Endothelial cell of umbilical vein (primary cell): ENCODE data around the gene COL8A1. TPM values are rescaled to one million over a fixed set of nuclear protein-coding genes. Genes with fewer than 3 reads are reported as not detected.

Source experiments
- BruUV-seq: library from RNA; stranded (reverse); fragments of 400-500 nt; replicated peaks from 2 replicates; lab custom pipeline; 2021; lab: Mats Ljungman, UMichigan
- CTCF ChIA-PET: fragments of 300-600, 350-600 bp; sonication (Branson Sonifier 250); formaldehyde crosslinking; loops from one replicate; lab custom pipeline; 2021; ENCODE audit warnings: antibody characterized with exemption, inconsistent platforms; lab: Charles Lee
- POLR2A ChIA-PET: fragments of 300-600, 350-600 bp; sonication (Branson Sonifier 250); formaldehyde crosslinking; loops from one replicate; lab custom pipeline; 2021; ENCODE audit warnings: antibody characterized with exemption, inconsistent platforms; lab: Charles Lee
- DNase-seq: peaks from one replicate; pipeline ENCODE4 v3.0.0-alpha.2; 2011; ENCODE audit warnings: low read depth, low spot score
- FAIRE-seq: peaks from 2 replicates; lab custom pipeline; 2011; peaks lifted over from hg19 to GRCh38; lab: Jason Lieb, UNC
- H2AFZ ChIP-seq: 2 replicates; pipeline ENCODE4 v1.6.0; 2012; ENCODE audit warnings: low read depth, low read length, control low read depth, inconsistent platforms
- H3K27ac ChIP-seq: 2 replicates; pipeline ENCODE4 v1.5.1; 2011; ENCODE audit warnings: low read depth, mild to moderate bottlenecking, control low read depth, low read length, moderate library complexity; ENCODE audit not compliant: insufficient read depth
- H3K27me3 ChIP-seq, 2 experiments: 2 replicates each; pipeline versions ENCODE4 v1.6.0 to v1.6.1; 2011; ENCODE audit warnings: low read length in 2 of 2, mixed read lengths in 1 of 2; ENCODE audit not compliant: control insufficient read depth in 2 of 2, insufficient read depth in 2 of 2
- H3K36me3 ChIP-seq, 2 experiments: 2 replicates in 1 of 2; 3 replicates in 1 of 2; pipeline ENCODE4 v1.5.1; 2011; ENCODE audit warnings: low read length in 2 of 2, mild to moderate bottlenecking in 1 of 2, moderate library complexity in 1 of 2; ENCODE audit not compliant: control insufficient read depth in 2 of 2, insufficient read depth in 2 of 2; ENCODE audit errors: extremely low read depth in 1 of 2
- H3K4me1 ChIP-seq: 3 replicates; pipeline ENCODE4 v1.5.1; 2011; ENCODE audit warnings: mild to moderate bottlenecking, low read length; ENCODE audit not compliant: control insufficient read depth, insufficient read depth; ENCODE audit errors: extremely low read depth
- H3K4me2 ChIP-seq: 2 replicates; pipeline ENCODE4 v1.6.1; 2011; ENCODE audit warnings: low read length, control low read depth, mixed read lengths; ENCODE audit not compliant: insufficient read depth
- H3K4me3 ChIP-seq, 3 experiments: fragments of 200-600 bp in 1 of 3; sonication (generic), shearing (Covaris generic) in 1 of 3; replicated peaks in 1 of 3; 2 replicates each; pipeline ENCODE4 v1.5.1; 2011 to 2016; ENCODE audit warnings: control low read depth in 3 of 3, low read length in 3 of 3, mild to moderate bottlenecking in 2 of 3, inconsistent platforms in 1 of 3, low read depth in 1 of 3, moderate library complexity in 1 of 3; ENCODE audit not compliant: insufficient read depth in 1 of 3
- H3K79me2 ChIP-seq: 2 replicates; pipeline ENCODE4 v1.6.0; 2012; ENCODE audit warnings: low read length, inconsistent platforms; ENCODE audit not compliant: control insufficient read depth, insufficient read depth
- H3K9ac ChIP-seq: replicated peaks from 2 replicates; pipeline ENCODE3; 2011; ENCODE audit warnings: low read length, control low read depth; ENCODE audit not compliant: insufficient read depth; ENCODE audit errors: extremely low read depth
- H3K9me1 ChIP-seq: replicated peaks from 3 replicates; pipeline ENCODE4 v1.6.0; 2011; ENCODE audit warnings: mild to moderate bottlenecking, low read length; ENCODE audit not compliant: control insufficient read depth, insufficient read depth; ENCODE audit errors: extremely low read depth
- H3K9me3 ChIP-seq: replicated peaks from 2 replicates; pipeline ENCODE4 v1.5.1; 2012; ENCODE audit warnings: low read length, inconsistent platforms; ENCODE audit not compliant: control insufficient read depth, insufficient read depth
- H4K20me1 ChIP-seq: replicated peaks from 2 replicates; pipeline ENCODE3; 2011; ENCODE audit warnings: mild to moderate bottlenecking, low read length; ENCODE audit not compliant: control insufficient read depth, insufficient read depth; ENCODE audit errors: extremely low read depth
- EZH2 ChIP-seq: IDR thresholded peaks from 2 replicates; pipeline ENCODE4 v1.6.1; 2012; ENCODE audit warnings: borderline replicate concordance, low read depth, mild to moderate bottlenecking, moderate library complexity, low read length, inconsistent platforms; ENCODE audit not compliant: severe bottlenecking
- FOS ChIP-seq: IDR thresholded peaks from 2 replicates; pipeline ENCODE4 v1.6.1; 2011; ENCODE audit warnings: mild to moderate bottlenecking, low read length, moderate library complexity, borderline replicate concordance; ENCODE audit not compliant: insufficient read depth
- GATA2 ChIP-seq: IDR thresholded peaks from 2 replicates; pipeline ENCODE4 v1.7.0; 2011; ENCODE audit warnings: low read depth, mild to moderate bottlenecking, moderate library complexity, mixed read lengths, low read length; ENCODE audit not compliant: insufficient read length, insufficient read depth
- JUN ChIP-seq: IDR thresholded peaks from 2 replicates; pipeline ENCODE4 v1.6.1; 2011; ENCODE audit warnings: borderline replicate concordance, low read depth; ENCODE audit not compliant: insufficient read length, insufficient read depth
- MYC ChIP-seq: IDR thresholded peaks from one replicate; pipeline ENCODE4 v1.6.1; 2011; ENCODE audit warnings: mild to moderate bottlenecking, low read depth, low read length
- POLR2A ChIP-seq: IDR thresholded peaks from 2 replicates; pipeline ENCODE4 v1.6.1; 2012; ENCODE audit warnings: low read depth, mild to moderate bottlenecking, control low read depth, low read length
- POLR2AphosphoS5 ChIP-seq: IDR thresholded peaks from 2 replicates; pipeline ENCODE4 v1.6.1; 2012; ENCODE audit warnings: low read depth, mild to moderate bottlenecking, control low read depth, low read length, moderate library complexity; ENCODE audit not compliant: insufficient read depth
- dilution Hi-C: fragments of 300-500 bp; cut with MboI; formaldehyde crosslinking; loops from one replicate; pipeline ENCODE4 v1.15.0; 2019; ENCODE audit warnings: low sequenced_read_pairs; ENCODE audit not compliant: extremely low pct_ligation_motif_present
- intact Hi-C: fragments of 100-400 bp; cut with micrococcal nuclease; formaldehyde crosslinking; loops from one replicate; pipeline ENCODE4 v1.10.0; 2022
- polyA plus RNA-seq, 4 experiments: library from polyadenylated mRNA; depleted of rRNA in 3 of 4; stranded (reverse) in 3 of 4; unstranded in 1 of 4; fragments of >200 nt; gene quantifications; 2 replicates each; pipeline versions ENCODE4 v1.2.1 to v1.2.3, GENCODE V29; 2011 to 2012; ENCODE audit warnings: missing spikeins in 1 of 4
- total RNA-seq: library from RNA; stranded (reverse); gene quantifications from 2 replicates; pipeline ENCODE4 v1.2.3, GENCODE V29; 2021
- TF ChIP-seq, protein P1 (sequence below), 2 donors: IDR thresholded peaks; 1 replicate in 1 of 2; 2 replicates in 1 of 2; pipeline ENCODE4 v1.5.1; 2011; ENCODE audit warnings: low read length in 2 of 2, mild to moderate bottlenecking in 2 of 2, moderate library complexity in 2 of 2, control low read depth in 1 of 2, inconsistent platforms in 1 of 2, low read depth in 1 of 2; ENCODE audit not compliant: insufficient read depth in 1 of 2; ENCODE audit errors: extremely low read depth in 1 of 2
- TF ChIP-seq, protein P2 (sequence below): IDR thresholded peaks from 2 replicates; pipeline ENCODE4 v1.6.1; 2011; ENCODE audit not compliant: insufficient read depth, insufficient read length

The COL8A1 gene
- total and polyA plus RNA-seq, 2 donors (not counting 3 experiments of a cell fraction or from before 2014, with no cell fraction given), result 358 to 634 TPM

GRCh38 chr3:99761415-99762165, 123.2 kb downstream of the COL8A1 start:
- CTCF ChIA-PET, result interaction anchor here (1.0 kb wide), 1 partner anchor 46 kb away, joined by 3 read pairs; no protein-coding TSS in a partner anchor

More at GRCh38 chr3:99761415-99762165, 123.2 kb downstream of the COL8A1 start:
- H2AFZ ChIP-seq, result no peak overlapping the region
- POLR2A ChIA-PET, result no interaction called here
- no peaks in the 10 kb centered on the region for H3K79me2 ChIP-seq
- dilution Hi-C loops (loop anchor here (25.0 kb wide), 1 partner anchor 749 kb away; no protein-coding TSS in a partner anchor), intact Hi-C loops (no loop called here)
- H3K4me2 ChIP-seq, result no peak overlapping the region
- BruUV-seq, result no TSS peak
- no peak overlapping the region for H3K4me3 ChIP-seq
- peaks cover 2% of the 10 kb centered on the region for H3K4me1 ChIP-seq
- TF ChIP-seq GATA2 (no peak), JUN (no peak), EZH2 (no peak), MYC (no peak), FOS (no peak), POLR2A (no peak), POLR2AphosphoS5 (no peak)
- TF ChIP-seq, protein P1, sequence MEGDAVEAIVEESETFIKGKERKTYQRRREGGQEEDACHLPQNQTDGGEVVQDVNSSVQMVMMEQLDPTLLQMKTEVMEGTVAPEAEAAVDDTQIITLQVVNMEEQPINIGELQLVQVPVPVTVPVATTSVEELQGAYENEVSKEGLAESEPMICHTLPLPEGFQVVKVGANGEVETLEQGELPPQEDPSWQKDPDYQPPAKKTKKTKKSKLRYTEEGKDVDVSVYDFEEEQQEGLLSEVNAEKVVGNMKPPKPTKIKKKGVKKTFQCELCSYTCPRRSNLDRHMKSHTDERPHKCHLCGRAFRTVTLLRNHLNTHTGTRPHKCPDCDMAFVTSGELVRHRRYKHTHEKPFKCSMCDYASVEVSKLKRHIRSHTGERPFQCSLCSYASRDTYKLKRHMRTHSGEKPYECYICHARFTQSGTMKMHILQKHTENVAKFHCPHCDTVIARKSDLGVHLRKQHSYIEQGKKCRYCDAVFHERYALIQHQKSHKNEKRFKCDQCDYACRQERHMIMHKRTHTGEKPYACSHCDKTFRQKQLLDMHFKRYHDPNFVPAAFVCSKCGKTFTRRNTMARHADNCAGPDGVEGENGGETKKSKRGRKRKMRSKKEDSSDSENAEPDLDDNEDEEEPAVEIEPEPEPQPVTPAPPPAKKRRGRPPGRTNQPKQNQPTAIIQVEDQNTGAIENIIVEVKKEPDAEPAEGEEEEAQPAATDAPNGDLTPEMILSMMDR (IDR thresholded peaks at IDR 0.05; ENCODE audit: extremely low read depth in 1 of 2, insufficient read depth in 1 of 2, low read depth in 1 of 2, low read length in 2 of 2), result no peak
- TF ChIP-seq, protein P2, sequence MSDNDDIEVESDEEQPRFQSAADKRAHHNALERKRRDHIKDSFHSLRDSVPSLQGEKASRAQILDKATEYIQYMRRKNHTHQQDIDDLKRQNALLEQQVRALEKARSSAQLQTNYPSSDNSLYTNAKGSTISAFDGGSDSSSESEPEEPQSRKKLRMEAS, result no peak
- no peaks in the 10 kb centered on the region for H3K9me1 ChIP-seq
- H3K27me3 ChIP-seq, result no peaks in the 10 kb centered on the region
- no peak overlapping the region for H3K9ac ChIP-seq
- H3K36me3 ChIP-seq, result peaks cover 6 to 16% of the 10 kb centered on the region in 2 experiments
- H3K27ac ChIP-seq, result no peak overlapping the region
- H4K20me1 ChIP-seq, result no peaks in the 10 kb centered on the region
- DNase-seq (no peak), FAIRE-seq (no peak)
- no peaks in the 10 kb centered on the region for H3K9me3 ChIP-seq
